GM12864 (cell line): ENCODE data around the gene PADI1.

Experiments used
- DNase-seq: peaks from one replicate; pipeline ENCODE4 v3.0.0-alpha.2; 2011; ENCODE audit warnings: low read depth
- H3K4me3 ChIP-seq: 2 replicates; pipeline ENCODE4 v1.5.1; 2011; ENCODE audit warnings: mild to moderate bottlenecking, low read depth, low read length, control low read depth
- TF ChIP-seq, protein P1 (sequence below): IDR thresholded peaks from 2 replicates; pipeline ENCODE4 v1.5.1; 2011; ENCODE audit warnings: low read depth, mild to moderate bottlenecking, moderate library complexity, low read length, control low read depth, inconsistent platforms; ENCODE audit errors: missing control alignments

Gene PADI1

GRCh38 chr1:17227358-17227915 is 22.5 kb downstream of the PADI1 start:
- H3K4me3 ChIP-seq: no peak overlapping the region
- no peak for DNase-seq
- TF ChIP-seq, protein P1, sequence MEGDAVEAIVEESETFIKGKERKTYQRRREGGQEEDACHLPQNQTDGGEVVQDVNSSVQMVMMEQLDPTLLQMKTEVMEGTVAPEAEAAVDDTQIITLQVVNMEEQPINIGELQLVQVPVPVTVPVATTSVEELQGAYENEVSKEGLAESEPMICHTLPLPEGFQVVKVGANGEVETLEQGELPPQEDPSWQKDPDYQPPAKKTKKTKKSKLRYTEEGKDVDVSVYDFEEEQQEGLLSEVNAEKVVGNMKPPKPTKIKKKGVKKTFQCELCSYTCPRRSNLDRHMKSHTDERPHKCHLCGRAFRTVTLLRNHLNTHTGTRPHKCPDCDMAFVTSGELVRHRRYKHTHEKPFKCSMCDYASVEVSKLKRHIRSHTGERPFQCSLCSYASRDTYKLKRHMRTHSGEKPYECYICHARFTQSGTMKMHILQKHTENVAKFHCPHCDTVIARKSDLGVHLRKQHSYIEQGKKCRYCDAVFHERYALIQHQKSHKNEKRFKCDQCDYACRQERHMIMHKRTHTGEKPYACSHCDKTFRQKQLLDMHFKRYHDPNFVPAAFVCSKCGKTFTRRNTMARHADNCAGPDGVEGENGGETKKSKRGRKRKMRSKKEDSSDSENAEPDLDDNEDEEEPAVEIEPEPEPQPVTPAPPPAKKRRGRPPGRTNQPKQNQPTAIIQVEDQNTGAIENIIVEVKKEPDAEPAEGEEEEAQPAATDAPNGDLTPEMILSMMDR: no peak

DNA sequence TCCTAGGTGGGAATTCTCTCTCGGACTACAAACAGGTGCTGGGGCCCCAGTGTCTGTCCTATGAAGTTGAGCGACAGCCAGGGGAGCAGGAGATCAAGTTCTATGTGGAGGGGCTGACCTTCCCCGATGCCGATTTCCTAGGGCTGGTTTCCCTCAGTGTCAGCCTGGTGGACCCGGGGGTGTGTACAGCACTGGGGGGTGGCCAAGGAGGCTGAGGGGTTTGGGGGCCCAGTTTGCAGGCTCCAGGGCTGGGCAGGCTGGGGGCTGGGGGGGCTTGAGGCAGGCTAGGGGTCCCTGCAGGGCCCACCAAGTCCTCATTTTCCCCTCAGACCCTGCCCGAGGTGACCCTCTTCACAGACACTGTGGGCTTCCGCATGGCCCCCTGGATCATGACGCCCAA is 23.7 kb downstream of the PADI1 start:
- TF ChIP-seq, protein P1: no peak
- DNase-seq: no peak
- H3K4me3 ChIP-seq: no peak overlapping the region

DNA sequence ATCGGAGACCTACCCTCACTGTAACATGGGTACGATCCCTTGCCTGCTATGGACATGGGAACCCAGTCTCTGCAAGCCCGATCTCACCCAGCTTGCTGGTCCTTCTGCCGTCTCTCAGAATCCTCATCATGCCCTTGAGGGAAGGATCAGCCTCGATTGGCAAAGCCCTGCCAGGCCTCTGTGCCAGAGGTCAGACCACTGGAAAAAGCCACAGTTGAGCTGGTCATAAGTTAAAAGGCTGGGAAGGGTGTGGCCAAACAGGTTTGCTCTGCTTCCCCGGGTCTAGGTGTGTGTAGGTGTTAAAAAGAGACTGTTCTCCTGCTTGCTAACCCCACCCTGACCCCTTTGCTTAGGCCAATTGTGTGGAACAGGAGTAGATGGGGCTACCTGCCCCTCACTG is 24.5 kb downstream of the PADI1 start:
- H3K4me3 ChIP-seq: no peak overlapping the region
- DNase-seq: no peak
- TF ChIP-seq, protein P1: no peak

DNA sequence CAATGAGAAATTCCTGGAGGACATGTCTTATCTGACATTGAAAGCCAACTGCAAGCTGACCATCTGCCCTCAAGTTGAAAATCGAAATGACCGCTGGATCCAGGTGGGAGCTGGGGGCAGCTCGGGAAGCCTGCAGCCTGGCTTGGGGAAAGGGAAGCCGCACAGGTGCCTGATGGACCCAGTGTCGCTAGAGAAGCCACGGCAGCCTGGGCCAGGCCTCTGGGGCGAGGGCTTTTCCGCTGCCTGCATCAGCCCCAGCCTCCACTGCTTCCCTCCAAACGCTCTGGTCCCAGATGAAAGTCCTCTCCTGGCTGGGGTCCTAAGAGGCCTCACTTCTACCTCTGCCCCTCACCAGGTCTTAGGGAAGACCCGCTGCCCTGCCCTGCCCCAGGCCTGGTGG is 25.2 kb downstream of the PADI1 start:
- DNase-seq: no peak
- TF ChIP-seq, protein P1: no peak
- no peak overlapping the region for H3K4me3 ChIP-seq

DNA sequence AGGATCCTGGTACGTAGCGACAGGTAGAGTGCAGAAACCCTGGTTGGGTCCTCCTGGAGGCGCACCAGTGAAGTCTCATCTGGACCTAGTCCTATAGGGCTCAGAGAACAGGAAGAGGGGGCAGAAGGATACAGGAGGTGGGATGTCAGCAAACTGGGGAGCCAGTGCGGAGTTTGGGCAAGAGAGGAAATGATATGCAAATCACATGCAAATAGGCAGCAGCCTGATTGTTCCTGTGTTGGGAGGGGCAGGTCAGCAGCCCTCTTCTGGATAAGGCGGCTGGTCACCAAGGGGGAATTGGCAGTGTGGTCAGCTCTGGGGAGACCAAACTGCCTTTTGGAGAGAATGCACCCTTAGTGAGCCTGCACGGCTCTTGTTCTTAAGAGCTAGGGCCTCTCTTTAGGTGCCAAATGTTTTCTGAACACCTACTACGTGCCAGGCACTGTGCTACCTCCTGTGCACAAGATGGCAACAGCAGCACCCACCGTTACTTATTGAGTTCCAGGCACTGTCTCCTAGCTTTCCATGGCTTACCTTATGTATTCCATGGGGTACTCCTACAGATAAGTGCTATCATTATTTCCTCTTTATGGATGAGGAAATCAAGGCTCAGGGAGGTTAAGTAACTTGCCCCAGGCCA is 25.9 kb downstream of the PADI1 start:
- H3K4me3 ChIP-seq: no peak overlapping the region
- DNase-seq: no peak
- TF ChIP-seq, protein P1: no peak

- DNase-seq: no peak
- no peak overlapping the region for H3K4me3 ChIP-seq
Observed at GRCh38 chr1:17232759-17233661, 28.1 kb downstream of the PADI1 start.

More at GRCh38 chr1:17232759-17233661, 28.1 kb downstream of the PADI1 start:
- TF ChIP-seq, protein P1: no peak
